Keratinocyte (primary cell): ENCODE results near the gene CFAP57. TPM values are rescaled to one million over a fixed set of nuclear protein-coding genes. Genes with fewer than 3 reads are reported as not detected.

Source experiments
- DNase-seq: peaks from one replicate; pipeline ENCODE4 v3.0.0-alpha.2; 2011; ENCODE audit warnings: low read depth, missing footprints, low spot score
- FAIRE-seq: peaks from 2 replicates; lab custom pipeline; 2011; peaks lifted over from hg19 to GRCh38; lab: Jason Lieb, UNC
- H2AFZ ChIP-seq: 2 replicates; pipeline ENCODE4 v1.6.0; 2012; ENCODE audit warnings: low read length, control low read depth, inconsistent platforms; ENCODE audit not compliant: control insufficient read depth
- H3K27ac ChIP-seq: 2 replicates; pipeline ENCODE4 v1.5.1; 2011; ENCODE audit warnings: low read length; ENCODE audit not compliant: control insufficient read depth, insufficient read depth
- H3K27me3 ChIP-seq: 3 replicates; pipeline ENCODE4 v1.6.0; 2011; ENCODE audit warnings: low read length; ENCODE audit not compliant: control insufficient read depth, insufficient read depth; ENCODE audit errors: extremely low read depth
- H3K36me3 ChIP-seq, 2 experiments: 2 replicates in 1 of 2; 3 replicates in 1 of 2; pipeline ENCODE4 v1.5.1; 2011; ENCODE audit warnings: low read length in 2 of 2, mild to moderate bottlenecking in 1 of 2; ENCODE audit not compliant: control insufficient read depth in 2 of 2, insufficient read depth in 2 of 2; ENCODE audit errors: extremely low read depth in 1 of 2
- H3K4me1 ChIP-seq: 3 replicates; pipeline ENCODE4 v1.5.1; 2011; ENCODE audit warnings: low read length; ENCODE audit not compliant: control insufficient read depth, insufficient read depth; ENCODE audit errors: extremely low read depth
- H3K4me2 ChIP-seq: 3 replicates; pipeline ENCODE4 v1.6.0; 2011; ENCODE audit warnings: low read depth, low read length; ENCODE audit not compliant: control insufficient read depth, insufficient read depth; ENCODE audit errors: extremely low read depth
- H3K4me3 ChIP-seq, 3 experiments: fragments of 200-600 bp in 1 of 3; sonication (generic) in 1 of 3; 2 replicates in 2 of 3; 3 replicates in 1 of 3; pipeline ENCODE4 v1.5.1; 2011 to 2016; ENCODE audit warnings: low read length in 3 of 3, mild to moderate bottlenecking in 3 of 3, control low read depth in 2 of 3, inconsistent platforms in 1 of 3, low read depth in 1 of 3, mixed read lengths in 1 of 3, mixed run types in 1 of 3, moderate library complexity in 1 of 3; ENCODE audit not compliant: control insufficient read depth in 2 of 3, insufficient read depth in 2 of 3; ENCODE audit errors: extremely low read depth in 1 of 3
- H3K79me2 ChIP-seq: 2 replicates; pipeline ENCODE4 v1.6.0; 2012; ENCODE audit warnings: low read length; ENCODE audit not compliant: control insufficient read depth, insufficient read depth
- H3K9ac ChIP-seq: 3 replicates; pipeline ENCODE4 v1.6.0; 2011; ENCODE audit warnings: low read length; ENCODE audit not compliant: control insufficient read depth, insufficient read depth; ENCODE audit errors: extremely low read depth
- H3K9me1 ChIP-seq: 3 replicates; pipeline ENCODE4 v1.6.0; 2011; ENCODE audit warnings: low read length; ENCODE audit not compliant: control insufficient read depth, insufficient read depth; ENCODE audit errors: extremely low read depth
- H3K9me3 ChIP-seq: 2 replicates; pipeline ENCODE4 v1.5.1; 2012; ENCODE audit warnings: low read depth, low read length; ENCODE audit not compliant: control insufficient read depth
- H4K20me1 ChIP-seq: 3 replicates; pipeline ENCODE4 v1.6.0; 2011; ENCODE audit warnings: low read length; ENCODE audit not compliant: control insufficient read depth, insufficient read depth; ENCODE audit errors: extremely low read depth
- CTCF ChIP-seq, 3 experiments: IDR thresholded peaks in 1 of 3; conservative IDR thresholded peaks in 1 of 3; optimal IDR thresholded peaks in 1 of 3; 2 replicates in 2 of 3; 3 replicates in 1 of 3; pipeline versions ENCODE3 to v1.5.1; 2011; ENCODE audit warnings: low read length in 3 of 3, mild to moderate bottlenecking in 3 of 3, moderate library complexity in 2 of 3, control low read depth in 1 of 3, inconsistent platforms in 1 of 3; ENCODE audit not compliant: insufficient read depth in 2 of 3; ENCODE audit errors: extremely low read depth in 1 of 3
- EZH2 ChIP-seq: IDR thresholded peaks from one replicate; pipeline ENCODE4 v1.6.1; 2012; ENCODE audit warnings: inconsistent platforms, mild to moderate bottlenecking, low read length, moderate library complexity
- dilution Hi-C: fragments of 300-500 bp; cut with MboI; formaldehyde crosslinking; loops from one replicate; pipeline ENCODE4 v1.7.0; 2020; ENCODE audit warnings: low sequenced_read_pairs; ENCODE audit not compliant: extremely low pct_ligation_motif_present
- polyA plus RNA-seq, 5 experiments: library from polyadenylated mRNA; depleted of rRNA in 3 of 5; stranded (reverse) in 3 of 5; stranded (forward) in 1 of 5; unstranded in 1 of 5; fragments of >200 nt; gene quantifications; 1 replicate in 1 of 5; 2 replicates in 3 of 5; 3 replicates in 1 of 5; pipeline versions ENCODE4 v1.2.1 to v1.2.3, GENCODE V29; 2011 to 2012; ENCODE audit warnings: missing spikeins in 2 of 5, low read depth in 1 of 5, low replicate concordance in 1 of 5

Gene CFAP57
- polyA plus RNA-seq, 1 donor (not counting 4 experiments of a cell fraction or from before 2014, with no cell fraction given) = 0.39 TPM

- Histone ChIP-seq H4K20me1 (no peaks in the 10 kb centered on the region), H3K36me3 (no peaks in the 10 kb centered on the region), H3K27ac (no peak overlapping the region), H3K27me3 (no peaks in the 10 kb centered on the region), H3K9ac (no peak overlapping the region), H3K4me3 (no peak overlapping the region), H3K79me2 (no peaks in the 10 kb centered on the region), H3K9me3 (no peaks in the 10 kb centered on the region), H2AFZ (no peak overlapping the region), H3K4me2 (no peak overlapping the region), H3K9me1 (no peaks in the 10 kb centered on the region), H3K4me1 (peaks cover 11% of the 10 kb centered on the region)
- FAIRE-seq = no peak
- dilution Hi-C loops = no loop called here
- DNase-seq = no peak
- no peak for TF ChIP-seq EZH2
These were observed 116.1 kb downstream of the CFAP57 start for GRCh38 chr1:43288058-43288784.

GRCh38 chr1:43288785-43289706 lies 116.9 kb downstream of the CFAP57 start:
- H3K9ac ChIP-seq = no peak overlapping the region
- H3K9me1 ChIP-seq = no peaks in the 10 kb centered on the region
- no peak overlapping the region for H3K27ac ChIP-seq
- DNase-seq (no peak), FAIRE-seq (no peak)
- no peak overlapping the region for H3K4me3 ChIP-seq
- no peaks in the 10 kb centered on the region for H3K9me3 ChIP-seq
- H3K4me1 ChIP-seq = peaks cover 13% of the 10 kb centered on the region
- no peak overlapping the region for H3K4me2 ChIP-seq
- H3K36me3 ChIP-seq = no peaks in the 10 kb centered on the region
- dilution Hi-C loops = no loop called here
- no peak overlapping the region for H2AFZ ChIP-seq
- no peaks in the 10 kb centered on the region for H4K20me1 ChIP-seq
- H3K79me2 ChIP-seq = no peaks in the 10 kb centered on the region
- TF ChIP-seq EZH2 = no peak
- H3K27me3 ChIP-seq = no peaks in the 10 kb centered on the region

- Histone ChIP-seq H3K4me1 (peaks cover 9% of the 10 kb centered on the region), H3K27me3 (no peaks in the 10 kb centered on the region), H3K9ac (no peak overlapping the region), H3K4me2 (no peak overlapping the region), H3K27ac (no peak overlapping the region), H3K36me3 (no peaks in the 10 kb centered on the region), H2AFZ (no peak overlapping the region), H3K9me1 (no peaks in the 10 kb centered on the region), H4K20me1 (no peaks in the 10 kb centered on the region), H3K9me3 (no peaks in the 10 kb centered on the region), H3K4me3 (no peak overlapping the region), H3K79me2 (no peaks in the 10 kb centered on the region)
- no peak for FAIRE-seq
- dilution Hi-C loops = no loop called here
- no peak for DNase-seq
- TF ChIP-seq CTCF (optimal IDR thresholded peaks at IDR 0.05 in 1 of 3, IDR thresholded peaks at IDR 0.05 in 1 of 3, conservative IDR thresholded peaks at IDR 0.05 in 1 of 3; ENCODE audit: extremely low read depth in 1 of 3, insufficient read depth in 2 of 3, low read length in 3 of 3) = no peak
- no peak for TF ChIP-seq EZH2
These were observed 120.1 kb downstream of the CFAP57 start for GRCh38 chr1:43292216-43292615.
